NCI-H2081 (cell line): ENCODE data around the gene UBE2M.
"Not testable (repeated sequence)": the region's sequence is repeated elsewhere in the genome, so short reads cannot be mapped to it uniquely, and the experiment has no call there.

Experiments used
- DNase-seq, 2 experiments: peaks; one replicate each; lab custom pipeline; 2025; lab: John Stamatoyannopoulos, UW

Gene UBE2M

DNA sequence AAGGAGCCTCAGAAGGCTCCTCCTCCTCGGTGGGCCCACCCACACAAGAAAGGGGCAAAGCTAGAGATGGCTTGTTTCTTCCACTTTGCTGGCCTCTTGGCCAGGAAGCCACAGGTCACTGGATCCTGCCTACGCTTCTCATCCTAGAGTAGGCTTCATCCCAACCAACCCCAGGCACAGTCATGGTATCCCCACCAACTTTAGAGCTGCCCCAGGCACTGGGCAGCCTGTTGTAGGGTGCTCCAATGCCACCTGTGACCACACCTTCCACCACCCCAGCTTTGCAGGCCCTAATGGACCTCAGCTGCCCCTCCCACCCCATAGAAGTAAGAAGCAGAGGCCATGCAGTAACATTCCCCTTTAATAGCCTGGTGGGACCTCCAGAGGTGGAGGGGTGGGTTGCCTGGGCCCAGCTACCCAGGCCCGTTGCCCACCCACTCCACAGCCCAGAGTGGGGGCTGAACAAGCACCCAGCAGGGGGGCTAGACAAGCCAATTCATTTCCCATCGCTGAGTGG lies 3.0 kb downstream of the UBE2M start:
- DNase-seq, result no peak

DNA sequence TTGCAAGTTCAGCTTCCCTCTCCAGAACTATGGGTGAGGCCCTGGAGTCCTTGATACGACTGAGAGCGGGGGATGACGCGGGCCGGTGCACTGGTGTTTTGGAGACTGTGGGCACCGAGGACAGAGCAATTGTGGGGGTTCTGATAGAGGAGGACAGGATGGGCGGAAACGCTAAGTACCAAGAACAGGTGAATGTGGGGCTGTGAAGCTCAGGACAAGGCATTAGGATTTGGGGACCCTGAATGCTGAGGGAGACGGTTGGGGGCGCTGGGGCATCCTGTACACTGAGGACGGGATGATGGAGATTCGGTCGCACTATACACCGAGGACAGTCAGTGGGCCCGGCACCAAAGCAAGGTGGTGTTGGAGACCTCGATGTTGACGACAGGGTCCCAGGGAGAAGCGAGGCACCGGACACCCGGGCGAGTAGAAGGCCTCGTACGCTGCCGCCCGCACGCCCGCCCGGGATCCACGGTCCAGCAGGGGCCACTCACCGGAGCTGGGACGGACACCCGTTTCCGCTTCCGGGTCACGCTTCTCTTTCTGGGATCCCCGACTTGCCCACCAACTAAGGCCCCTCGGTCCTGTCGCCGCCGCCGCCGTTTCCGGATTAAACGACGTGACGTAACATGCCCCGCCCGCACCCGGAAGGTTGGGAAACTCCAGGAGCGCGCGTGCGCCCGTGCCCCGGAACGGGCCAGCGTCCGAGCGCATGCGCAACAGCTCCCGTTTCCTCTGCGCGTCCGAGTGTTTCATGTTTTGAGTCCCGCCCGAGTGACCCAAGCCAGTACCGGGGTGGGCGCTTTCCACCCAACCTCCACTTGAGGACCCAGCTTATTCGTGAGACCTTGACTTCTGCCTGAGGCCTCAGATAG lies 3.7 kb downstream of the UBE2M start, which contains the start of gene CHMP2A:
Gene CHMP2A, minus strand, starts transcription at position 612 of the 875 bp plus-strand sequence. CDS start 893 bp downstream, outside the sequence.
- no peak for DNase-seq

DNA sequence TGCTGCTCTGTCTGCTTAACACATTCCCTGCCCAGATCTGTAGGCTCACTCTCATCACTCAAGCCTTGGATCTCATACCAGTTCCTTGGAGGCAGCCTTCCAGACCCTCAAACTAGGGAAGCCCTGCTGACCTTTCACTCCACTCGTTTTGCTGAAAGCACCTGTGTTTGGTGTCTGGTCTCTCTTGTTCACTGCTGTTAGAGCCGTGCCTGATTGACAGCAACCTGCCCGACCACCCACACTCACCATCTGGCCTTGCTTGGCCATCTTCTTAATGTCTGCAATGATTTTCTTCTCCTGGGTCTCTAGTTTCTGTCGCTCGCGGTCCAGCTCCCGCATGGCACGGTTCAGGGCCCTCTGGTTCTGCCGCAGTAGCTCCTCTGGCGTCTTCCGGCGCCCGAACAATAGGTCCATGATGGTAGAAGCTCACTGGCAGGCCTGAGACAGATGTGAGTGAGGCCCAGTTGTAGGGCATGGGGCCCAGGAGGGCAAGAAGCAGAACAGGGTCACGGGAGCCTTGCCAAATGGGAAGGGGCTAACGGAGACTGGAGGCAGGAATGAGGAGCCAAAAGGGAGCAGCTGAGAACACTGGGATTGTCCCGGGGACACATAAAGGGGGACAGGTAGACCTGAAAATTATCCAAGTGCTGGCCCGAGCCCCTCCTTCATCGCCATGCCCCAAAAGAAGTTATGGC lies 4.5 kb downstream of the UBE2M start:
- DNase-seq, result no peak

DNA sequence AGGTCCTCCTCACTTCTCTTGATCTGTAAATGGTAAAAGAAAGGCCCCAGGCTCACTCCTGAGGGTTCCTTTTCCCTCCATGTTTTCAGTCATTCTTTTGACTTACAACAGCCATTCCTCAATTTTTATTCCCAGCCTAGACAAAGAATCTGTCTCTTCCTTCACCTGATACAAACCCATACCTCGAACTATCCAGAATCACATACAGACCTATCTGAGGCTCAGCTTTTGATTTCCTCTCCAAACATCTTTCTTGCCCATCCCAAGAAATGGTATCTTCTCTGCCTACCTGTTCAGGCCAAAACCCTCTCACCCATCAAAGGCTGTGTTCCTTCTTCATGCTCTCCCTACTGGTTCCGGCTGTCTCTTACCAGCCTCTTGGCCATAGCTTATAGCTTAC lies 5.8 kb downstream of the UBE2M start:
- DNase-seq, result no peak

DNA sequence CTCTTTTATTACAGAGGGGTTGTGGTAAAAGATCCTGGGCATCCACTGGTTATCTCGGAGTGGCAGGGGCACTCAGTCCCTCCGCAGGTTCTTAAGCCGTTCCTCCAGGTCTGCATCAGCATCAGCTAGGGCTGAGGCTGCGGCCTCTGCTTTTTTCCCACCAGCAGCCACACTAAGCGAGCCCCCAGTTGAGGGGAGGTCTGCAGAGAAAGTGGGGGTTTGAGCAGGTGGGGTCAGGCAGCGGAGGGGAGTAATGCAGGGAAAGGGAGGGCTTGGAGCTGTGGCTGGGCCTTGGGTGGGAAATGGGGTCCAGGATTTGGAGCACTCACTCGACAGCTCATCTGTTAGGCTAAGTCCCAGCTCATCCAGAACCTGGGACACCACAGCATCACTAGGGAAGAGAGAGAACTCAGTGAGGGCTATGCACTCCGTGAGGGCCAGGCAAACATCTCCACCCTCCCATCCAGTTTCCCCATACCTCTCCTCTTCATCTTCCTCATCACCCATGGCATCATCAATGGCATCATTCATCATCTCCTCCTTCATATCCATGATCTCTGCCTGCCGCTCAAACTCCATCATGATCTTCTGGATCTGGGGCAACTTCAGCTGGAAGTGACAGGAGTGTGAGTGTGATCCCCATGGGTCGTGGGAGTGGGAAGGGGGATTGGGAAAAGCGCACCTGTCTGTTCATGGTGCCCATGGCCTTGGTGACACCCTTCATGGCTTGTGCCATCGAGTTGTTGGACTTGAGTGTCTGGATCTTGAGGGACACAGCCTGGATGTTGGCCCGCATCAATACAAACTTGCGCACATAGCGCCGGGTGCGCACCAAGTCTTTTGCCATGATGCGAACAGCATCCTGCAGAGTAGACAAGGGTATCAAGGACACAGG lies 6.6 kb downstream of the UBE2M start:
- no peak for DNase-seq

DNA sequence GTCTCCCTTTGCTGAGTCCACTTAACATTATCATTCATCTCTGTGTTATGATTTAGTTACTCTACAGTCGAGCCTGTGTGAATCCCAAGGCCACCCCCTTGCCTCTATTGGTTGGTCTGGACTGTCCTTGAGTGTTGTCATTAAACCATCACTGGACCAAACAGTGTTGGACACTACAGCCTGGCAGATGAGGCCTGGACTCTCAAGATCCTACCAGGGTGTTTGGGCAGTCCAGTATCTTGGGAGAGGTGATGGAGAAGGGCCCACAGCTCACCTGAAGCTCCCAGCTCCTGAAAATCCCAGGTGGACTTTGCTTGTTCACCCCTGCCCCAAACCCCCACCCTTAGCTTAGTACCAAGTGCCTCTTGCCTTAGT lies 7.3 kb downstream of the UBE2M start:
- DNase-seq, result no peak

DNA sequence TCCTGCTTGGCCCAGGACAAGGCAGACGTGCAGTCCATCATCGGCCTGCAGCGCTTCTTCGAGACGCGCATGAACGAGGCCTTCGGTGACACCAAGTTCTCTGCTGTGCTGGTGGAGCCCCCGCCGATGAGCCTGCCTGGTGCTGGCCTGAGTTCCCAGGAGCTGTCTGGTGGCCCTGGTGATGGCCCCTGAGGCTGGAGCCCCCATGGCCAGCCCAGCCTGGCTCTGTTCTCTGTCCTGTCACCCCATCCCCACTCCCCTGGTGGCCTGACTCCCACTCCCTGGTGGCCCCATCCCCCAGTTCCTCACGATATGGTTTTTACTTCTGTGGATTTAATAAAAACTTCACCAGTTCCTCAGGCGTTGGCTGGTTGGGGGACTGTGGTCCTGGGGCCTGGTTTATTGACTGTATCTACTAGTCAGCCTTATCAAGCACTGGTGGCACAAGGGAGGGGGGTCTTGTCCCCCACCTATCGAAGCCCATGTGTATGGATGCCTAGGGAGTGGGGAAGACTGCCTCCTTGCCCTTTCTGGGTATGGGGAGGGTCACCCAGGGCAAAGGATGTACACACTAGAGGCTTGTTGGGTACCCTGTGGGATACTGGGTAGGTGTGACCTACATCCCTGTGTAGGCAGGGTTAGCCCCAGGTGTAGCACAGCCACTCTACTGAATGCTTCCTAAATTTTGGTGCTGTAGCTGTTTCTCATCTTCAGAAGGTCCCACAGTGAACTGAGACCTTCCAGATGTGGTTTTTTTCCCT lies 7.9 kb downstream of the UBE2M start:
- DNase-seq, result no peak

DNA sequence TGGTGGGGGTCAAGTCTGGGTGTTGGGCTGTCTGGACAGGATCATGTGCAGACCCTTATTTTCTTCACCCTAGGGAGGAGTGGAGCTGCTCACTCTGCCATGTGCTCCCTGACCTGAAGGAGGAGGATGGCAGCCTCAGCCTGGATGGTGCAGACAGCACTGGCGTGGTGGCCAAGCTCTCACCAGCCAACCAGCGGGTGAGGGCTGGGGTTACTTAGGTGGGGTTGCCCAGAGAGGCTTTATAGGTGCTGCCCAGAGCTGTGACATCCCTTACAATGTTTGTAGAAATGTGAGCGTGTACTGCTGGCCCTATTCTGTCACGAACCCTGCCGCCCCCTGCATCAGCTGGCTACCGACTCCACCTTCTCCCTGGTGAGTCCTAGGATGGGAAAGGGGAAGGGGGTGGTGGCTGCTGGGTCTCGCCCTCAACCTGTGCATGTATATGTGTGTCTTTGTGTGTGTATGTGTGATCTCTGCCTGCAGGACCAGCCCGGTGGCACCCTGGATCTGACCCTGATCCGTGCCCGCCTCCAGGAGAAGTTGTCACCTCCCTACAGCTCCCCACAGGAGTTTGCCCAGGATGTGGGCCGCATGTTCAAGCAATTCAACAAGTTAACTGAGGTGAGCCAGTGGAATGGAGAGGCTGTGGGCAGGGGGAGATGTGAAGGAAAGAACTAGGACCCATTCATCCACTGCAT lies 8.6 kb downstream of the UBE2M start:
- no peak for DNase-seq

DNA sequence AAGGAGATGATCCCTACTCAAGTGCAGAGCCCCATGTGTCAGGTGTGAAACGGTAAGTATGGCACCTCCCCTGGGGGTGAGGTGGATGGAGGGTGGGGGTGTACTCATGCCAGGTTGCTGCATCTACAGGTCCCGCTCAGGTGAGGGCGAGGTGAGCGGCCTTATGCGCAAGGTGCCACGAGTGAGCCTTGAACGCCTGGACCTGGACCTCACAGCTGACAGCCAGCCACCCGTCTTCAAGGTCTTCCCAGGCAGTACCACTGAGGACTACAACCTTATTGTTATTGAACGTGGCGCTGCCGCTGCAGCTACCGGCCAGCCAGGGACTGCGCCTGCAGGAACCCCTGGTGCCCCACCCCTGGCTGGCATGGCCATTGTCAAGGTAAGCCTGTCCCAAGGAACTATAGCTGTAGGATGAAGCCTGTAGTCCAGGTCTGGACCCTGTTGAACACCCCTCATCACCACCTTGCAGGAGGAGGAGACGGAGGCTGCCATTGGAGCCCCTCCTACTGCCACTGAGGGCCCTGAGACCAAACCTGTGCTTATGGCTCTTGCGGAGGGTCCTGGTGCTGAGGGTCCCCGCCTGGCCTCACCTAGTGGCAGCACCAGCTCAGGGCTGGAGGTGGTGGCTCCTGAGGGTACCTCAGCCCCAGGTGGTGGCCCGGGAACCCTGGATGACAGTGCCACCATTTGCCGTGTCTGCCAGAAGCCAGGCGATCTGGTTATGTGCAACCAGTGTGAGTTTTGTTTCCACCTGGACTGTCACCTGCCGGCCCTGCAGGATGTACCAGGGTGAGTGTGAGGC lies 9.3 kb downstream of the UBE2M start:
- DNase-seq, result no peak

DNA sequence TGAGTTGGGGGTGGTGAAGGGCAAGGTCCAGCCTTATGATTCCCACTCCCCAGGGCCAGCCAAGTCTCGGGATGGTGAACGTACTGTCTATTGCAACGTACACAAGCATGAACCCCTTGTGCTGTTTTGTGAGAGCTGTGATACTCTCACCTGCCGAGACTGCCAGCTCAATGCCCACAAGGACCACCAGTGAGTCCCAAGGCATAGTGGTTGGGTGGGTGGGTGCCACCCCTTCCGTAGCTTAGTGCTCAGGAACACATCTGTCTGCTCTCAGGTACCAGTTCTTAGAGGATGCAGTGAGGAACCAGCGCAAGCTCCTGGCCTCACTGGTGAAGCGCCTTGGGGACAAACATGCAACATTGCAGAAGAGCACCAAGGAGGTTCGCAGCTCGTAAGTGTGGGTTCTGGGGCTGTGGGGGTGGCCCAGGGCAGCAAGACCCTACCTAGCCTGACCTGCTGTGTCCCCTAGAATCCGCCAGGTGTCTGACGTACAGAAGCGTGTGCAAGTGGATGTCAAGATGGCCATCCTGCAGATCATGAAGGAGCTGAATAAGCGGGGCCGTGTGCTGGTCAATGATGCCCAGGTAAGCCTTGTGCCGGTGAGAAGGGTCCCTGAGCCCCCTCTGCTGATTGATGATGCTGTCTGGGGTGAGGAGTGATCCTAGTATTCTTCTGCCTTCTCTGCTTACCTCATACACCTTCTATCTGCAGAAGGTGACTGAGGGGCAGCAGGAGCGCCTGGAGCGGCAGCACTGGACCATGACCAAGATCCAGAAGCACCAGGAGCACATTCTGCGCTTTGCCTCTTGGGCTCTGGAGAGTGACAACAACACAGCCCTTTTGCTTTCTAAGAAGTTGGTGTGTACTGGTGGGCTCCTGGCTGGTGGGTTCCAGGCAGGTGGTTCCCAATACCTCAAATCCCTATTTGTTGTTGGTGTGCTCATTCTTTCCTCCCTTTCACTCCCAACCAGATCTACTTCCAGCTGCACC lies 10.8 kb downstream of the UBE2M start:
- no peak for DNase-seq

DNA sequence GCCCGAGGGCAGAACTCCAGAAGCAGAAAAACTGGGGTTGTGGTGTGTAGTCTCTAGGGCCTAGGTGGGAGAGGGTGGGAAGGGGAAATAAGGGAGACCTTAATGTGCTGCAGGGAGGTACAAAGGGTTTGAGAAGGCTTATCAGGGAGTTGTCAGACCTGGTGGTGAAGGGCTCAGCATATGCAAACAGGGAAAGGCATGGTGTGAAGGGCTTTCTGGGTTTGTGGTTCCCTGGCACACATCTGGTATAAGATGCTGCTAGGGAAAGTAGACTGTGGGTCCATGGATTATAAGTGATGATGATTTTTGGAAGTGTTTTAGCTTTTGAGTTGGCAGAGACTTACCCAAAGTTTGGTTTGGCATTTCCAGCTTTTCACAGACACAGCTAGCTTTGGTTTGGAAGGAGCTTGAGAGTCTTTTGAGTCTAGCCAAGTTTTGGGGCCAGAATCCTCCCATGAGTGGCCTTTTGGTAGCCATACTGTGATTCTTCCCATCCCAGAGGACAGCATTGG lies 12.3 kb downstream of the UBE2M start:
- DNase-seq, result no peak

DNA sequence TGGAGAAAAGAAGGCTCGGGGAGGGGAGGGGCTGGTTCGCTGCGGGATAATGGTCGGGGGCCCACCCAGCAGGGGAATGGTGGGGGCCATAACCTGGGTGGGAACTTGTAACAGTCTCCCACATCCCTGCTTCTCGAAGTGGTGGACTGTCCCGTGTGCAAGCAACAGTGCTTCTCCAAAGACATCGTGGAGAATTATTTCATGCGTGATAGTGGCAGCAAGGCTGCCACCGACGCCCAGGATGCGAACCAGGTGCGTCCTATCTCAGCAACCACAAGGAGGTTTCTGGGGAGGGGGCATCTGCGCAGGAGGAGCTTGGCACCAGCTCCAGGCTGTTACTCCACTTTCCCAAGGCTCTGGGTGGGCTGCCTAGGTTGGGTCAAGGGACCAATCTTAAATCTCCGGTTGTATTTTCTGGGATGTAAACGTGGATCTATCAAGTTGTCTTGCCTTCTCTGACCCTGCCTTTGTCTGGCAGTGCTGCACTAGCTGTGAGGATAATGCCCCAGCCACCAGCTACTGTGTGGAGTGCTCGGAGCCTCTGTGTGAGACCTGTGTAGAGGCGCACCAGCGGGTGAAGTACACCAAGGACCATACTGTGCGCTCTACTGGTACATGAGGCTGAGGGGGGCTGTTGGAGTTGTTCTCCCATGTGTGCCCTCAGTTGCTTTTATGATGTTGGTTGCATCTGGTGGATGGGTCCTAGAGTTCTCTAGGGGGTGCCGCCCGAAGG lies 13.0 kb downstream of the UBE2M start:
- DNase-seq, result no peak

DNA sequence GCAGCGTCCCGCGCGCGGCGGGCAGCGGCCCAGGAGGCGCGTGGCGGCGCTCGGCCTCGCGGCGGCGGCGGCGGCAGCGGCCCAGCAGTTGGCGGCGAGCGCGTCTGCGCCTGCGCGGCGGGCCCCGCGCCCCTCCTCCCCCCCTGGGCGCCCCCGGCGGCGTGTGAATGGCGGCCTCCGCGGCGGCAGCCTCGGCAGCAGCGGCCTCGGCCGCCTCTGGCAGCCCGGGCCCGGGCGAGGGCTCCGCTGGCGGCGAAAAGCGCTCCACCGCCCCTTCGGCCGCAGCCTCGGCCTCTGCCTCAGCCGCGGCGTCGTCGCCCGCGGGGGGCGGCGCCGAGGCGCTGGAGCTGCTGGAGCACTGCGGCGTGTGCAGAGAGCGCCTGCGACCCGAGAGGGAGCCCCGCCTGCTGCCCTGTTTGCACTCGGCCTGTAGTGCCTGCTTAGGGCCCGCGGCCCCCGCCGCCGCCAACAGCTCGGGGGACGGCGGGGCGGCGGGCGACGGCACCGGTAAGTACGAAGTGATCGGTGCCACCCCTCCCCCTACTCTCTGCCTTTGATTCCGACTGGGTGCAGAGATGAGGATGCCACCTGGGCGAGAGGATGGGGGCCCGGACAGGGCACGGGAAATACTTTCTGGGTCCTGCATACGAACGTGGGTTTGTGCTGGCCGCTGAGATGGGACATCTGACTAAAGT lies 13.7 kb downstream of the UBE2M start:
- DNase-seq, result no peak

DNA sequence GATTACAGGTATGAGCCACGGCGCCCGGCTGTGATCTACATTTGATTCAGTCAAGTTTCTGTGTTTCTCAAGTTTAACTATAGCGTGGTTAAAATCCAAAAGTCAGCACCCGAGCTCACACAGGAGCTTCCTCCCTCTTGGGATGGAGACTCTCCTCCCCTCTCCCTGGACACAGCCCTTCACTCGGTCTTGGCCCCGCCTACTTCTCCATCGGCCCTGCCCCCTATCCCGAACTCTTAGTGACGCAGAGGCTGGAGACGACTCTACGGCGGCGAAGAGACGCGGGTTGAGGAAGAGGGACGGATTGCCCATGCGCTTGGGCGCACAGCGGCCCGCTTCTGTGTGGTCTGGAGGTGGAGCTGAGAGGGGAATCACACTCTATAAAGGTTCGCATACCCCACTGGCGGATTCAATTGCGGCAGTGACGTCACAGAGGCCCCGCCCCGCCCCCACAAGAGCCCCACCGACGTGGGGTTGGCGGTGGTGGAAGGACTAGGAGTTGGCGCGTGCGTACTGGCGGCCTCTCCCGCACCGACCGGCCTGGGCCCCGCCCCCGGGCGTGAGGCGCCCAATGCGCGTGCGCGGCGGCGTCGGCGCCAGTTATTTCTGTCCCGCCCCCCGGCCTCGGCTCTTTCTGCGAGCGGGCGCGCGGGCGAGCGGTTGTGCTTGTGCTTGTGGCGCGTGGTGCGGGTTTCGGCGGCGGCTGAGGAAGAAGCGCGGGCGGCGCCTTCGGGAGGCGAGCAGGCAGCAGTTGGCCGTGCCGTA lies 14.4 kb downstream of the UBE2M start, which contains the start of gene TRIM28:
Gene TRIM28, plus strand, starts transcription at position 239 of the 765 bp plus-strand sequence. CDS start 694 bp downstream, outside the sequence.
- no peak for DNase-seq

DNA sequence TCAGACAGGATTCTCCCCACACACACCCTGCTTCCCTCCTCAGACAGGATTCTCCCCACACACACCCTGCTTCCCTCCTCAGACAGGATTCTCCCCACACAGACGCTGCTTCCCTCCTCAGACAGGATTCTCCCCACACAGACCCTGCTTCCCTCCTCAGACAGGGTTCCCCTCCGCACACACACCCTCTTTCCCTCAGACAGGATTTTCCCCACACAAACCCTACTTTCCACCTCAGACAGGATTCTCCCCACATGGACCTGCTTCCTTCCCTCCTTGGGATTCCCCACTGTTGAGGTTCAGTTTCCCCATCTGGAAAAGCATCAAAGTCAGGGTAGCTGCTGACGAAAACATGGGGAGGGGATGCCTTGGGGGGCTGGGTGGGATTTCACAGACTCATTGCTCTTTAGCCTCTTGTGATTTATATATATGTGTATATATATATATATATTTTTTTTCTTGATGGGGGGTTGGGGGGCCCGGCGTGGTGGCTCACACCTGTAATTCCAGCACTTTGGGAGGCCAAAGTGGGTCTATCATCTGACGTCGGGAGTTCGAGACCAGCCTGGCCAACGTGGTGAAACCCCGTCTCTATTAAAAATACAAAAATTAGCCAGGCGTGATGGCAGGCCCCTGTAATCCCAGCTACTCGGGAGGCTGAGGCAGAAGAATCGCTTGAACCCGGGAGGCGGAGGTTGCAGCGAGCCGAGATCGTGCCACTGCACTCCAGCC lies 15.6 kb downstream of the UBE2M start:
- not testable (repeated sequence) for DNase-seq
